SK-N-SH treated with all-trans-retinoic acid at 6 μM for 48 hours (cell line): ENCODE data around the gene PRMT1.

Source experiments
- ATAC-seq: fragments of 200-7000 bp; cut with Tn5 transposase; 3 replicates; pipeline ENCODE4 v1.9.1; 2020; ENCODE audit warnings: mild to moderate bottlenecking, moderate library complexity
- ARNTL ChIP-seq: fragments of 450-650 bp; formaldehyde crosslinking; IDR thresholded peaks from 2 replicates; pipeline ENCODE4 v1.5.0; 2020; ENCODE audit warnings: low read depth, mild to moderate bottlenecking, moderate library complexity, borderline replicate concordance
- CREB5 ChIP-seq: fragments of 250-450 bp; sonication (Bioruptor Pico); IDR thresholded peaks from 2 replicates; pipeline ENCODE4 v1.5.1; 2020; ENCODE audit warnings: low read depth, mild to moderate bottlenecking, moderate library complexity
- CSDC2 ChIP-seq: fragments of 250-450 bp; sonication (Bioruptor Pico); IDR thresholded peaks from 2 replicates; pipeline ENCODE4 v1.5.0; 2020; ENCODE audit warnings: mild to moderate bottlenecking, moderate library complexity
- CSRNP3 ChIP-seq: fragments of 250-450 bp; sonication (Bioruptor Pico); IDR thresholded peaks from 2 replicates; pipeline ENCODE4 v1.5.1; 2021; ENCODE audit warnings: mild to moderate bottlenecking, moderate library complexity
- ESRRG ChIP-seq: fragments of 250-450 bp; sonication (Bioruptor Pico); IDR thresholded peaks from 2 replicates; pipeline ENCODE4 v1.6.1; 2021; ENCODE audit warnings: mild to moderate bottlenecking
- GLIS3 ChIP-seq: fragments of 250-450 bp; sonication (Bioruptor Pico); IDR thresholded peaks from 2 replicates; pipeline ENCODE4 v1.5.0; 2020; ENCODE audit warnings: mild to moderate bottlenecking, moderate library complexity
- ISL1 ChIP-seq: fragments of 250-450 bp; sonication (Bioruptor Pico); IDR thresholded peaks from 2 replicates; pipeline ENCODE4 v2.1.2; 2022; ENCODE audit warnings: mild to moderate bottlenecking, moderate library complexity
- OSR1 ChIP-seq: fragments of 250-450 bp; sonication (Bioruptor Pico); IDR thresholded peaks from 2 replicates; pipeline ENCODE4 v1.8.0; 2022; ENCODE audit warnings: moderate library complexity, mild to moderate bottlenecking, inconsistent platforms
- PPARA ChIP-seq: fragments of 250-450 bp; sonication (Bioruptor Pico); IDR thresholded peaks from 2 replicates; pipeline ENCODE4 v1.5.0; 2020; ENCODE audit warnings: mild to moderate bottlenecking, borderline replicate concordance
- RARB ChIP-seq: fragments of 250-450 bp; sonication (Bioruptor Pico); IDR thresholded peaks from 2 replicates; pipeline ENCODE4 v1.8.0; 2021; ENCODE audit warnings: mild to moderate bottlenecking, moderate library complexity
- SNAI2 ChIP-seq: fragments of 250-450 bp; sonication (Bioruptor Pico); IDR thresholded peaks from 2 replicates; pipeline ENCODE4 v1.5.0; 2020; ENCODE audit warnings: mild to moderate bottlenecking, moderate library complexity
- TCF4 ChIP-seq: fragments of 250-450 bp; sonication (Bioruptor Pico); IDR thresholded peaks from 2 replicates; pipeline ENCODE4 v1.8.0; 2021; ENCODE audit warnings: mild to moderate bottlenecking, moderate library complexity, borderline replicate concordance
- TOX ChIP-seq: fragments of 250-450 bp; sonication (Bioruptor Pico); IDR thresholded peaks from 2 replicates; pipeline ENCODE4 v1.8.0; 2021; ENCODE audit warnings: mild to moderate bottlenecking, moderate library complexity, borderline replicate concordance
- TSHZ2 ChIP-seq: fragments of 250-450 bp; sonication (Bioruptor Pico); IDR thresholded peaks from 2 replicates; pipeline ENCODE4 v1.5.0; 2020; ENCODE audit warnings: mild to moderate bottlenecking, moderate library complexity
- ZC3H10 ChIP-seq: fragments of 250-450 bp; sonication (Bioruptor Pico); IDR thresholded peaks from 2 replicates; pipeline ENCODE4 v1.5.1; 2021; ENCODE audit warnings: mild to moderate bottlenecking, moderate library complexity
- ZFP3 ChIP-seq: fragments of 250-450 bp; sonication (Bioruptor Pico); IDR thresholded peaks from 2 replicates; pipeline ENCODE4 v1.5.0; 2020; ENCODE audit warnings: mild to moderate bottlenecking, moderate library complexity
- ZFP30 ChIP-seq: fragments of 450-650 bp; formaldehyde crosslinking; IDR thresholded peaks from 2 replicates; pipeline ENCODE4 v1.5.0; 2022; ENCODE audit warnings: mild to moderate bottlenecking, moderate library complexity
- ZNF70 ChIP-seq: fragments of 450-650 bp; formaldehyde crosslinking; IDR thresholded peaks from 2 replicates; pipeline ENCODE4 v1.5.0; 2020; ENCODE audit warnings: mild to moderate bottlenecking, moderate library complexity
- ZNF8 ChIP-seq: fragments of 450-650 bp; formaldehyde crosslinking; IDR thresholded peaks from 2 replicates; pipeline ENCODE4 v1.5.0; 2020; ENCODE audit warnings: mild to moderate bottlenecking, moderate library complexity

PRMT1 gene

GRCh38 chr19:49653466-49653806, 23.6 kb upstream of the PRMT1 start:
- no peak for ATAC-seq
- TF ChIP-seq ZNF70 (CRISPR knock-in tag) (no peak), CSDC2 (CRISPR knock-in tag) (no peak), TOX (no peak), ESRRG (CRISPR knock-in tag) (no peak), ISL1 (CRISPR knock-in tag) (no peak), OSR1 (no peak), SNAI2 (CRISPR knock-in tag) (no peak), GLIS3 (CRISPR knock-in tag) (no peak), CREB5 (no peak), ARNTL (CRISPR knock-in tag) (no peak), ZC3H10 (CRISPR knock-in tag) (no peak), TSHZ2 (CRISPR knock-in tag) (no peak), CSRNP3 (no peak)

GRCh38 chr19:49654581-49654980, 22.5 kb upstream of the PRMT1 start:
- TF ChIP-seq ZFP30 (CRISPR knock-in tag), result no peak
- no peak for TF ChIP-seq ZFP3 (CRISPR knock-in tag)
- no peak for TF ChIP-seq CSDC2 (CRISPR knock-in tag)
- no peak for TF ChIP-seq ARNTL (CRISPR knock-in tag)
- TF ChIP-seq ESRRG (CRISPR knock-in tag), result no peak
- TF ChIP-seq ZC3H10 (CRISPR knock-in tag), result no peak
- no peak for TF ChIP-seq PPARA (CRISPR knock-in tag)
- TF ChIP-seq ZNF8 (CRISPR knock-in tag), result no peak
- TF ChIP-seq SNAI2 (CRISPR knock-in tag), result no peak
- ATAC-seq, result no peak

GRCh38 chr19:49655570-49656455, 21.3 kb upstream of the PRMT1 start:
- no peak for ATAC-seq

More at GRCh38 chr19:49655570-49656455, 21.3 kb upstream of the PRMT1 start:
- no peak for TF ChIP-seq ZNF8 (CRISPR knock-in tag)
- TF ChIP-seq TSHZ2 (CRISPR knock-in tag), result no peak
- no peak for TF ChIP-seq TCF4
- no peak for TF ChIP-seq ZC3H10 (CRISPR knock-in tag)
- no peak for TF ChIP-seq SNAI2 (CRISPR knock-in tag)
- TF ChIP-seq CSRNP3, result no peak
- TF ChIP-seq ISL1 (CRISPR knock-in tag), result no peak
- no peak for TF ChIP-seq RARB (CRISPR knock-in tag)
- no peak for TF ChIP-seq ZFP3 (CRISPR knock-in tag)
- TF ChIP-seq ESRRG (CRISPR knock-in tag), result no peak
- TF ChIP-seq, all 23 proteins: peak for 0
